GM18502 (cell line): Measurements from ENCODE around the gene LINGO4.
"Not testable (repeated sequence)": the region's sequence is repeated elsewhere in the genome, so short reads cannot be mapped to it uniquely, and the experiment has no call there.

ENCODE experiments used
- ATAC-seq: cut with Tn5 transposase; IDR thresholded peaks from one replicate; pipeline ENCODE4 v1.9.1; 2021; ENCODE audit warnings: mild to moderate bottlenecking; ENCODE audit not compliant: unreplicated experiment, poor library complexity

Gene LINGO4

GRCh38 chr1:151790071-151790939 is 14.9 kb downstream of the LINGO4 start, which contains the start of gene TDRKH:
Gene TDRKH (minus strand): TSS chr1:151790500. CDS start chr1:151783022, 7,478 bp downstream.
- ATAC-seq = peak; percentile 92

- ATAC-seq = no peak
Observed at GRCh38 chr1:151787689-151788088, 17.5 kb downstream of the LINGO4 start.

- no peak for ATAC-seq
Observed at GRCh38 chr1:151783796-151784195, 21.4 kb downstream of the LINGO4 start.

GRCh38 chr1:151782741-151783140 is 22.5 kb downstream of the LINGO4 start:
- no peak for ATAC-seq

- not testable (repeated sequence) for ATAC-seq
Observed at GRCh38 chr1:151782026-151782425, 23.2 kb downstream of the LINGO4 start.

GRCh38 chr1:151780736-151781135 is 24.5 kb downstream of the LINGO4 start:
- ATAC-seq = not testable (repeated sequence)

GRCh38 chr1:151779852-151780251 is 25.4 kb downstream of the LINGO4 start:
- ATAC-seq = no peak

- no peak for ATAC-seq
Observed at GRCh38 chr1:151777317-151777716, 27.9 kb downstream of the LINGO4 start.

GRCh38 chr1:151776665-151777062 is 28.6 kb downstream of the LINGO4 start:
- ATAC-seq = no peak

- ATAC-seq = no peak
Observed at GRCh38 chr1:151775894-151776664, 29.1 kb downstream of the LINGO4 start.

- ATAC-seq = no peak
Observed at GRCh38 chr1:151774256-151774922, 30.8 kb downstream of the LINGO4 start.

GRCh38 chr1:151773702-151774101 is 31.5 kb downstream of the LINGO4 start:
- no peak for ATAC-seq

- not testable (repeated sequence) for ATAC-seq
Observed at GRCh38 chr1:151769270-151769669, 35.9 kb downstream of the LINGO4 start.

- not testable (repeated sequence) for ATAC-seq
Observed at GRCh38 chr1:151768351-151769066, 36.7 kb downstream of the LINGO4 start.

GRCh38 chr1:151763990-151764389 is 41.2 kb downstream of the LINGO4 start:
- no peak for ATAC-seq

- ATAC-seq = peak; percentile 97
Observed at GRCh38 chr1:151762941-151763921, 42.0 kb downstream of the LINGO4 start, which contains the start of gene MRPL9. Gene MRPL9 (minus strand): TSS chr1:151763496. CDS start chr1:151763479, 17 bp downstream.

- no peak for ATAC-seq
Observed at GRCh38 chr1:151760597-151761385, 44.4 kb downstream of the LINGO4 start.

- ATAC-seq = no peak
Observed at GRCh38 chr1:151759241-151759640, 46.0 kb downstream of the LINGO4 start.
